Small intestine (tissue), 7 donors: ENCODE measurements around the gene LBR. TPM values are rescaled to one million over a fixed set of nuclear protein-coding genes. Genes with fewer than 3 reads are reported as not detected.

Source experiments
- DNase-seq, 2 donors: peaks; one replicate each; pipeline versions ENCODE4 v3.0.0 to v3.0.0-alpha.2; 2013
- FAIRE-seq: peaks from 2 replicates; lab custom pipeline; 2012; peaks lifted over from hg19 to GRCh38; lab: Jason Lieb, UNC
- H3K27ac ChIP-seq, 3 donors: one replicate each; pipeline ENCODE4 v1.5.1; 2013; ENCODE audit warnings: low read length in 2 of 3, mild to moderate bottlenecking in 2 of 3, control low read depth in 1 of 3, inconsistent platforms in 1 of 3, low read depth in 1 of 3, moderate library complexity in 1 of 3
- H3K27me3 ChIP-seq, 3 donors: one replicate each; pipeline ENCODE4 v1.6.1; 2013; ENCODE audit warnings: low read length in 3 of 3, inconsistent platforms in 1 of 3; ENCODE audit not compliant: control insufficient read depth in 3 of 3, insufficient read depth in 3 of 3
- H3K36me3 ChIP-seq, 3 donors: one replicate each; pipeline ENCODE4 v1.6.1; 2013; ENCODE audit warnings: low read length in 3 of 3, inconsistent platforms in 1 of 3, low read depth in 1 of 3, mild to moderate bottlenecking in 1 of 3, moderate library complexity in 1 of 3; ENCODE audit not compliant: control insufficient read depth in 3 of 3, insufficient read depth in 2 of 3
- H3K4me1 ChIP-seq, 3 donors: one replicate each; pipeline ENCODE4 v1.6.1; 2013; ENCODE audit warnings: low read length in 2 of 3, inconsistent platforms in 1 of 3, low read depth in 1 of 3, mild to moderate bottlenecking in 1 of 3, moderate library complexity in 1 of 3; ENCODE audit not compliant: control insufficient read depth in 3 of 3, insufficient read depth in 2 of 3
- H3K4me3 ChIP-seq, 3 donors: one replicate each; pipeline ENCODE4 v1.5.1; 2013; ENCODE audit warnings: low read length in 3 of 3, control low read depth in 1 of 3, inconsistent platforms in 1 of 3, low read depth in 1 of 3, mild to moderate bottlenecking in 1 of 3, moderate library complexity in 1 of 3
- H3K9me3 ChIP-seq, 2 donors: one replicate each; pipeline ENCODE4 v1.6.1; 2013; ENCODE audit warnings: low read depth in 1 of 2, low read length in 1 of 2; ENCODE audit not compliant: control insufficient read depth in 2 of 2, insufficient read depth in 1 of 2
- WGBS, 3 donors: extraction: QIAGEN DNeasy Blood & Tissue Kit; methylation state at CpG; one replicate each; pipeline ENCODE4 v1.1.7; 2013; 5-methylcytosine and 5-hydroxymethylcytosine counted together
- polyA plus RNA-seq, 4 donors: library from polyadenylated mRNA; stranded (reverse) in 3 of 4; unstranded in 1 of 4; fragments of 200-250 nt in 3 of 4; fragments of 120-200 nt in 1 of 4; gene quantifications; one replicate each; pipeline versions ENCODE4 v1.2.1 to v1.2.3, GENCODE V29; 2013
- donor health status: healthy with polysubstance abuse.
- donor health status: control.
- donor health status: control.
- donor health status: Bipolar disorder and iron deficiency.
- donor health status: healthy.

LBR gene
- polyA plus RNA-seq, 4 donors, result 7.3 to 64.9 (median 35.5) TPM

DNA sequence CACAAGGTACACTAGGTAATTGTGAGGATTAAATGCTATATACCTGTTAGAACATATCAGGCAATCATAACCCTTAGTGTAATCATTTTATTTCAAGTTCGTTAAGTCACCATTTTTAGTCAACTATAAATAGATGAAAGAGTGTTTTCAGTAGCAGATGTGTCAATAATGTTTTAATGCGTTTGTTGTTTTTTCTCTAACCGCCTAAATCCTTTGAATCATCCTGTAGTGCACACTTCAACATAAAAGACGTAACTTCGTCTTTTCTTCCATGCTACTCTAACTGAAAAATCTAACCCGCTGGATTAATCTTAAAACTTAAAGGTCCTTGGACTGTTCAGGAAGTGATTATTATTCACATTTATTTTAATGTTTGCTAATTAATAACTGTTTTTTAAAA, 7.2 kb upstream of the LBR start:
- peaks cover 0 to 9% (median 0%) of the 10 kb centered on the region in 3 donors for H3K4me1 ChIP-seq
- FAIRE-seq, result no peak
- H3K4me3 ChIP-seq, result no peak overlapping the region
- WGBS, 3 donors, result 75 to 76% (median 76%) methylated on average over 6 of the region's 6 CpGs
- no peaks in the 10 kb centered on the region for H3K9me3 ChIP-seq
- H3K27me3 ChIP-seq, result no peaks in the 10 kb centered on the region
- H3K36me3 ChIP-seq, result no peaks in the 10 kb centered on the region
- no peak for DNase-seq
- no peak overlapping the region for H3K27ac ChIP-seq

DNA sequence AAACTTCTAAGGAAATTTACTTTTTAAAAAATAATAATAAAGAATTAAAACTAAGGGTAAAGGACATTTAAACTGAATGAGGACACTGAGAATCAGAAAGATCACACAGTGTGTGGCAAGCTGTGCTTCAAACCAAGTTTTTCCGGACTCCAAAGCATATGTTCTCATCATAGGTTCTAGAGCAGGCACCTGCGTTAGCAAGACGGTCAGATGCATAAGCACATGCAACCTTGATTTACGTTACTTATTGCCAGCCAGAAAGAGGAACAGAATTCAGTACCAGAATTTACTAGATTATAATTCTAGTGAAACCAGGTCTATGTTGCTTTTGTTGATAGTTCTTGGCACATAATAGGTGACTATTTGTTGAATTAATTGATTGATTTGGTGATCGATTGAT, 6.2 kb upstream of the LBR start:
- no peaks in the 10 kb centered on the region for H3K9me3 ChIP-seq
- no peak overlapping the region for H3K27ac ChIP-seq
- H3K4me3 ChIP-seq, result no peak overlapping the region
- peaks cover 0 to 3% (median 0%) of the 10 kb centered on the region in 3 donors for H3K4me1 ChIP-seq
- H3K36me3 ChIP-seq, result no peaks in the 10 kb centered on the region
- DNase-seq, result no peak
- FAIRE-seq, result no peak
- no peaks in the 10 kb centered on the region for H3K27me3 ChIP-seq
- WGBS, 3 donors, result 86 to 91% (median 88%) methylated on average over 5 of the region's 5 CpGs

DNA sequence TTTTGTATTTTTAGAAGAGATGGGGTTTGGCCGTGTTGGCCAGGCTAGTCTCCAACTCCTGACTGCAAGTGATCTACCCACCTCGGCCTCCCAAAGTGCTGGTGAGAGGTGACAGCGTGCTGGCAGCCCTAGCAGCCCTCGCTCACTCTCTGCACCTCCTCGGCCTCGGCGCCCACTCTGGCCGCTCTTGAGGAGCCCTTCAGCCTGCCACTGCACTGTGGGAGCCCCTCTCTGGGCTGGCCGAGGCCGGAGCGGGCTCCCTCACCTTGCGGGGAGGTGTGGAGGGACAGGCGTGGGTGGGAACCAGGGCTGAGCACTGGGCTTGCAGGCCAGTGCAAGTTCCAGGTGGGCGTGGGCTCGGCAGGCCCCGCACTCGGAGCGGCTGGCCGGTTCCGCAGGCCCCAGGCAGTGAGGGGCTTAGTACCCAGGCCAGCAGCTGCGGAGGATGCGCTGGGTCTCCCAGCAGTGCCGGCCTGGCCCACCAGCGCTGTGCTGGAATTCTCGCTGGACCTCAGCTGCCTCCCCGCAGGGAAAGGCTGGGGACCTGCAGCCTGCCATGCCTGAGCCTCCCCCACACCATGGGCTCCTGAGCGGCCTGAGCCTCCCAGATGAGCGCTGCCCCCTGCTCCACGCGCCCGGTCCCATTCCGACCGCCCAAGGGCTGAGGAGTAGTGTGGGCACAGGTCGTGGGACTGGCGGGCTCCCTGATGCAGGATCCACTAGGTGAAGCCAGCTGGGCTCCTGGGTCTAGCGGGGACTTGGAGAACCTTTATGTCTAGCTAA, 3.4 kb upstream of the LBR start:
- 93 to 96% (median 94%) methylated on average over 34 to 36 of the region's 36 CpGs for WGBS, 3 donors
- Histone ChIP-seq H3K4me1 (peaks cover 0 to 6% (median 0%) of the 10 kb centered on the region in 3 donors), H3K9me3 (no peaks in the 10 kb centered on the region), H3K36me3 (no peaks in the 10 kb centered on the region), H3K27ac (no peak overlapping the region), H3K27me3 (no peaks in the 10 kb centered on the region), H3K4me3 (no peak overlapping the region)
- no peak for FAIRE-seq
- DNase-seq, result no peak

DNA sequence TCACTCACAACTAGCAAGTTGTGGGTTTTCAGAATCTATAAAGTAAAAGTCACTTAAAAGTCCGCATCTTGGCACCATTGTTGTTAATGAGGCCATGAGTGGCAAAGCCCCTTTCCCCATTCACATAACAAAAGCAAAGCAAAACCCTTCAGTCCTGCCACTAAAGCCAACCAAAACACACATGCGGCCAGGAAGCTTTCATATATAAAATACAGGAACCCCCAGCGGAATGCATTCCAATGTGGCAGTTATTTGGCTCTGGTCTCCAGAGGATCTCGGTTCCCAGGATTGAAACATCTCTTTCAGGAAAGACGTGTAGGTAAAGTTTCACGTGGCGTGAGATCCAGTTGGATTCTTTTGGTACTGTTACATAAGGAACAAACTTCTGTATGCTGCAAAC, 2.5 kb upstream of the LBR start:
- Histone ChIP-seq H3K27ac (no peak overlapping the region), H3K36me3 (no peaks in the 10 kb centered on the region), H3K9me3 (no peaks in the 10 kb centered on the region), H3K4me3 (no peak overlapping the region), H3K4me1 (peaks cover 5 to 15% (median 7%) of the 10 kb centered on the region in 3 donors), H3K27me3 (no peaks in the 10 kb centered on the region)
- FAIRE-seq (no peak), DNase-seq (no peak)
- 87 to 94% (median 89%) methylated on average over 7 of the region's 7 CpGs for WGBS, 3 donors

DNA sequence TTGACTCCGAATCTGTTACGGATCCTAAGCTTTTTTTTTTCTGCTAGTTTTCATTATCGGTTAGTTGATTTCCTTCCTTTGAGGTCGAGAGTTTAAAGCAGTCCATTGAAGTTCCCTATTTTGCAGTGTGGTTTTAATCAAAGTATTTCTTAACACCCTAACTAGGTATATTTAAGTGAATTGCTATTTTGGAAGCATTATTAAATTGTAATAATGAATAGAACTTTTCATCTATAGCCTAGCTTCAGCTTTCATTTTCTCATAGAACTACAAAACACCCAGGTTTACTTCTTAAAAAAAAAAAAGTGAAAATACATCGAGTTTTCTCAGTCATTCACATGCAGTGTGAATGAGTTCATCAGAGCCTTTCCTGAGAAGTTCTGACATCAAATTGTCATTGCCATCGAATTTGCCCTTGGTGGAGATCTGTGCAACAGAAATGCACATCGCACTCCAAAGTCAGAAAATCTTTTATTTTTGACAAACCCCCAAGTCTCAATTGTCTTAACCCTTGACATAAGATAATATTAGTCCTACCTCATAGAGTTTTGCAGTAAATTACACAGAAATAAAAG, 1.1 kb upstream of the LBR start:
- peaks cover 12 to 24% (median 14%) of the 10 kb centered on the region in 3 donors for H3K4me1 ChIP-seq
- H3K36me3 ChIP-seq, result no peaks in the 10 kb centered on the region
- peak overlapping the region; percentile 85 to 95 (median 90) for H3K27ac ChIP-seq
- no peaks in the 10 kb centered on the region for H3K9me3 ChIP-seq
- peak overlapping the region; percentile 66 to 80 (median 67) for H3K4me3 ChIP-seq
- no peak for FAIRE-seq
- WGBS, 3 donors, result 7 to 16% (median 9%) methylated on average over 7 of the region's 7 CpGs
- no peaks in the 10 kb centered on the region for H3K27me3 ChIP-seq
- no peak for DNase-seq

DNA sequence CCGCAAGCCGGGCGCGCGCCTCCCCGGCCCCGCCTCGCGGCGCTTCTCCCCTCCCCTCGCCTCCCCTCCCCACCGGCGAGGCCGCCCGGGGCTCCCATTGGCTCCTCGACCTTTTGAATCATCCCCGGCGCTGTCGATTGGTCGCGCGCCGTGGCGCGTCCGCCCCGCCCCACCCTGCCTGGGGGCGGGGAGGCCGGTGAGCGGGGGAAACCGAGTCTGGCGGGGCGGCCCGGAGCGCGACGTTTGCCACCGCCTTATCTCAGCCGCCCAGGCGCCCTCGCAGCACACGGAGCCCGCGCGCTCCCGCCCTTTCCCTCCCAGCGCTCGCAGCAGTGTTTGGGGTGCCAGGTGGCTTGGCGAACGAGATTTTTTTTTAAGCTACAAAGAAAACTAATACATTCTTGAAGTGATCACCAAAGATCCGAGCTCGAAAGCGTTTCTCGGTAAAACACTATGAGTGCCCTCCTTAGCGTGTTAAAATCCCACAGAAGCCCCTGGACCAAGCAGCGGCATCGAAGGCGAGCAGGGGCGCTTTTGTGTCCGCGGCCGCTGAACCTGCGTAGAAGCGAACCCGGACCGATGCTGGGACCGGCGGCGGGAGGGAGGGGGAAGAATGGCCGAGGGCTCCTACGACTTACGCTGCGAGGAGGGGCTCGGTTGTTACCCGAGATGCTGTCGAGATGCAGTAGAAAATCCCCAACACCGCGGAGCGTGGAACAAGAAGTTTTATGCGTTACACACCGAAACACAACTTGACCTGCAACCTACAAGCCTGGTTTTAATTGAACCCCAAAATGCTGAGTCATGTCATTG, 436 bp upstream of the LBR start:
- no peaks in the 10 kb centered on the region for H3K27me3 ChIP-seq
- peak overlapping the region; percentile 85 to 95 (median 90) for H3K27ac ChIP-seq
- peak overlapping the region; percentile 67 to 98 (median 80) for H3K4me3 ChIP-seq
- WGBS, 3 donors, result 0 to 1% (median 0%) methylated on average over 57 to 81 of the region's 81 CpGs
- DNase-seq, result peak; percentile 95 to 96
- peaks cover 0 to 2% (median 0%) of the 10 kb centered on the region in 3 donors for H3K36me3 ChIP-seq
- no peaks in the 10 kb centered on the region for H3K9me3 ChIP-seq
- H3K4me1 ChIP-seq, result peaks cover 13 to 30% (median 17%) of the 10 kb centered on the region in 3 donors
- FAIRE-seq, result no peak

DNA sequence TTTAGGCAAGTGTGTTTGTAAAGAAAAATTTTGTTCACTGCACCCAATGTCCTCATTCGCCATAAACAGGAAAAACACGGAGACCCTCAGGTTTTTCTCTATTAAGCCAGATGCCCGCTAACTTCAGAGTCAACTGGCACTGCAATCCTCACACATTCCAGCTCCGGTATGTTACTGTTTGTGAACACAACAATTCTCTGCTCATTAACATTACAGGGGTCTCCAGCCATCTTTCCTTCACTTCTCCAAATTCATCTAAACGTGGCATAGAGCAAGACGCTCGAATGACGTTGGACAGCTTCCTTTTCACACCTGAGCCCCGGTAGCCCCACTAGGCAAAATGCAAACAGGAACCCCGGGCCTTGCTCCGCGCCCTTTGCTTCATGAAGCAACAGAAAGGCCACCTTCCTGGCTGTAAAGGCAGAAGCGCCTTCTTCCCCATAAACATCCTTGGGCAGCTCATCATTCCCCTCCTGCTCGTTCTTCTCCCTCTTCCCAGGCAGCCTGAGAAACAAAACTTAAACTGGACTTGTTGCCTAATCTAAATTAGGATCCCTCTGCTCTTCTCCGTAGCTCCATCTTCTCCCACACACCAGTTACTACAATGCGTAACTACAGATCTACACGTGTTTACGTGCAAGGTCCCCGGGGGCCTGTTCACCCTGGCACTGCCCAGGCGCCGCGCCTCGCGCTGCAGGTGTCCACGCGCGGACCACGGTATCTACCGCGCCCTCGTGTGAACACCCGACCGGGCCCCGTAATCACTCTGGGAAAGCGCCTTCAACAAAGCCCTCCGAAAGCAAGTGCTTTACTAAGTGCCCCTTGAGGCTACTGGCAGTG, 1.2 kb downstream of the LBR start:
- Histone ChIP-seq H3K27ac (peak overlapping the region; percentile 83 to 95 (median 87)), H3K4me3 (peak overlapping the region; percentile 67 to 98 (median 80)), H3K9me3 (no peaks in the 10 kb centered on the region), H3K4me1 (peaks cover 18 to 34% (median 21%) of the 10 kb centered on the region in 3 donors), H3K27me3 (no peaks in the 10 kb centered on the region), H3K36me3 (peaks cover 0 to 6% (median 0%) of the 10 kb centered on the region in 3 donors)
- FAIRE-seq, result no peak
- DNase-seq, result peak; percentile 59 to 68
- 2 to 3% (median 2%) methylated on average over 36 of the region's 36 CpGs for WGBS, 3 donors
